ENCODE measurements around the gene SMAD9. TPM values are rescaled to one million over a fixed set of nuclear protein-coding genes. Genes with fewer than 3 reads are reported as not detected.

SMAD9 gene
- total RNA-seq, 1 experiment from 2014 or later: 1.2 TPM

DNA sequence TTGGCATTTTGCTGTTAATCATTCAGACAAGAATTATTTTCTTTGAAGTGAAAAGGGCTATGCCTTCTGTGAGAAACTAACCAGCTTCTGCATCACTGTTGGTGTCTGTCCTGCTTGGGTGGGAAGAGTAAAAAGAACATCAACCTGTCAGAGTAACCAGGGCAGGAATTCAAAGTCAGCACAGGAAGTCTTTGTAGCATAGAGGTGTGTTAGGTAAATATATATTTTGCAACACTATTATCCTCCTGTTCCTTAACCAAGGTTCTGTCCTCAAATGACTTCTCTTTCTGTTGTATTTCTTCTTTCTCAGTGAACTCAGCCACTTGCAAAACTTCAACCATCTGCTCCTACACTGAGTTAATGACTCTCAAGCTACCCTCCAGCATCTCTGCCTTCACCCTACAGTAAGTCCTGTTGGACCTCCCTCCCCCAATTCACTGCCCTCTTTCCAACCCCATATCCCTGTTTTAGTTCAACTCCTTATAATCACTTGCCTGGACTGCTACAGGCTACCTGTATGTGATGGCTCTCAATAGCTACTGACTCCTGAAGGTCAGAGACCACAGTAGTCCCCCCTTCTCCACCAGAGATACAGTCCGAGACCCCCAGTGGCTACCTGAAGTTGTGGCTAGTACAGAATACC lies 49.9 kb downstream of the SMAD9 start:
- POLR2A ChIA-PET: no interaction called here
- CTCF ChIA-PET: no interaction called here
- no peaks in the 10 kb centered on the region for H3K36me3 Mint-ChIP-seq (ENCODE audit: insufficient read depth, unreplicated experiment)
- Histone ChIP-seq H3K36me3 (ENCODE audit: control insufficient read depth, insufficient read depth, low read length) (no peaks in the 10 kb centered on the region), H3K27me3 (replicated peaks; ENCODE audit: control insufficient read depth, insufficient read depth, low read length) (no peaks in the 10 kb centered on the region), H3K4me1 (no peaks in the 10 kb centered on the region), H3K4me3 (ENCODE audit: low read depth, low read length) (no peak overlapping the region), H3K9me3 (no peaks in the 10 kb centered on the region)
- peaks cover 14% of the 10 kb centered on the region for H3K4me1 Mint-ChIP-seq (ENCODE audit: low read depth, unreplicated experiment)
- H3K4me3 Mint-ChIP-seq (ENCODE audit: unreplicated experiment): no peak overlapping the region
- no peaks in the 10 kb centered on the region for H3K27me3 Mint-ChIP-seq (ENCODE audit: insufficient read depth, unreplicated experiment)
- intact Hi-C loops (cut with micrococcal nuclease; ENCODE audit: unreplicated experiment): no loop called here
- DNase-seq: no peak
- H3K27ac Mint-ChIP-seq (ENCODE audit: unreplicated experiment): no peak overlapping the region
- BruUV-seq (replicated peaks): no TSS peak
- TF ChIP-seq, protein P1, sequence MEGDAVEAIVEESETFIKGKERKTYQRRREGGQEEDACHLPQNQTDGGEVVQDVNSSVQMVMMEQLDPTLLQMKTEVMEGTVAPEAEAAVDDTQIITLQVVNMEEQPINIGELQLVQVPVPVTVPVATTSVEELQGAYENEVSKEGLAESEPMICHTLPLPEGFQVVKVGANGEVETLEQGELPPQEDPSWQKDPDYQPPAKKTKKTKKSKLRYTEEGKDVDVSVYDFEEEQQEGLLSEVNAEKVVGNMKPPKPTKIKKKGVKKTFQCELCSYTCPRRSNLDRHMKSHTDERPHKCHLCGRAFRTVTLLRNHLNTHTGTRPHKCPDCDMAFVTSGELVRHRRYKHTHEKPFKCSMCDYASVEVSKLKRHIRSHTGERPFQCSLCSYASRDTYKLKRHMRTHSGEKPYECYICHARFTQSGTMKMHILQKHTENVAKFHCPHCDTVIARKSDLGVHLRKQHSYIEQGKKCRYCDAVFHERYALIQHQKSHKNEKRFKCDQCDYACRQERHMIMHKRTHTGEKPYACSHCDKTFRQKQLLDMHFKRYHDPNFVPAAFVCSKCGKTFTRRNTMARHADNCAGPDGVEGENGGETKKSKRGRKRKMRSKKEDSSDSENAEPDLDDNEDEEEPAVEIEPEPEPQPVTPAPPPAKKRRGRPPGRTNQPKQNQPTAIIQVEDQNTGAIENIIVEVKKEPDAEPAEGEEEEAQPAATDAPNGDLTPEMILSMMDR (IDR thresholded peaks at IDR 0.05; ENCODE audit: insufficient read depth in 1 of 2, low read depth in 1 of 2, low read length in 1 of 2, severe bottlenecking in 1 of 2, unreplicated experiment in 1 of 2): no peak
- no peaks in the 10 kb centered on the region for H3K9me3 Mint-ChIP-seq (ENCODE audit: unreplicated experiment)

DNA sequence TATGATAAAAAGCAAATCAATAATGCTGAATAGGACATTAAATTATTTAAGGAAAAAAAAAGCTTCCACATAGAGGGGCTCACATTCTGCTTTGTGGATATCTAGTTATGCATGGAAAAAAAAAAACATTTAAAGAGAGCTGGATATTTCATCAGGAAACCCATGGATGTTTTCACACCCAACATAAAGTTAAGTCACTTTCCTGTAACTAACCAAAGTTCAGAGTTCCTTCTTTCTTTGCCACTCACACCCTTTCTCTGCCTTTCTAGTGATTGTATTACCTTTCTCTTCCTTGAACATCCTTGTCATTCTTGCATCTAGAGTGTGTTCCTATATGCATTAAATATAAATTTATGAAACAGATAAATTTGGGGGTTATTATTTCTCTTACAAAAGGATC lies 53.8 kb downstream of the SMAD9 start:
- H3K4me1 ChIP-seq: peaks cover 8% of the 10 kb centered on the region
- TF ChIP-seq, protein P1 (IDR thresholded peaks at IDR 0.05; ENCODE audit: insufficient read depth in 1 of 2, low read depth in 1 of 2, low read length in 1 of 2, severe bottlenecking in 1 of 2, unreplicated experiment in 1 of 2): no peak
- no TSS peak for BruUV-seq (replicated peaks)
- H3K9me3 Mint-ChIP-seq (ENCODE audit: unreplicated experiment): no peaks in the 10 kb centered on the region
- no peak overlapping the region for H3K27ac Mint-ChIP-seq (ENCODE audit: unreplicated experiment)
- intact Hi-C loops (cut with micrococcal nuclease; ENCODE audit: unreplicated experiment): no loop called here
- ChIA-PET POLR2A (no interaction called here), CTCF (no interaction called here)
- no peaks in the 10 kb centered on the region for H3K36me3 ChIP-seq (ENCODE audit: control insufficient read depth, insufficient read depth, low read length)
- DNase-seq: no peak
- no peak overlapping the region for H3K4me3 Mint-ChIP-seq (ENCODE audit: unreplicated experiment)
- no peaks in the 10 kb centered on the region for H3K27me3 ChIP-seq (replicated peaks; ENCODE audit: control insufficient read depth, insufficient read depth, low read length)
- no peaks in the 10 kb centered on the region for H3K36me3 Mint-ChIP-seq (ENCODE audit: insufficient read depth, unreplicated experiment)
- no peak overlapping the region for H3K4me3 ChIP-seq (ENCODE audit: low read depth, low read length)
- H3K27me3 Mint-ChIP-seq (ENCODE audit: insufficient read depth, unreplicated experiment): no peaks in the 10 kb centered on the region
- no peaks in the 10 kb centered on the region for H3K9me3 ChIP-seq
- H3K4me1 Mint-ChIP-seq (ENCODE audit: low read depth, unreplicated experiment): peaks cover 14% of the 10 kb centered on the region

DNA sequence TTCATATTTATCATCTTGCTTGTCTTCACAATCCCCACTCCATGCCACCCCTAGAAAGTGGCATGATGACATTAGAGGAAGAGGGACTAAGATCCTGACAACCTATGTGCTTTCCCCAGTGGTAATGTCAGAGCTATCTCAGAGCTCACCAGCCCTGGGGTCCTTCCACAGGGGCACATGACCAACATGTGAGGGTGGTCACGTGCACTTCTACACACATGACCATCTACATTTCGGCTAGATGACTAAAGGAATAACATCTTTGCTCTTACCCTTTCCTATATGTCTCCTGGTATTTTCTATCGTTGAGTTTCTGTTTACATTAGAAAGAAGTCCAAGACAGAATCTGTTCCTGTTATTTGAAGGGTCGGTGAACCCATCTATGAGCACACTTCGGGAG lies 54.8 kb downstream of the SMAD9 start:
- Histone ChIP-seq H3K4me1 (peaks cover 8% of the 10 kb centered on the region), H3K27me3 (replicated peaks; ENCODE audit: control insufficient read depth, insufficient read depth, low read length) (no peaks in the 10 kb centered on the region), H3K9me3 (no peaks in the 10 kb centered on the region), H3K4me3 (ENCODE audit: low read depth, low read length) (no peak overlapping the region), H3K36me3 (ENCODE audit: control insufficient read depth, insufficient read depth, low read length) (no peaks in the 10 kb centered on the region)
- Mint-ChIP-seq H3K36me3 (ENCODE audit: insufficient read depth, unreplicated experiment) (no peaks in the 10 kb centered on the region), H3K27me3 (ENCODE audit: insufficient read depth, unreplicated experiment) (no peaks in the 10 kb centered on the region), H3K27ac (ENCODE audit: unreplicated experiment) (no peak overlapping the region), H3K9me3 (ENCODE audit: unreplicated experiment) (no peaks in the 10 kb centered on the region), H3K4me1 (ENCODE audit: low read depth, unreplicated experiment) (peaks cover 10% of the 10 kb centered on the region), H3K4me3 (ENCODE audit: unreplicated experiment) (no peak overlapping the region)
- BruUV-seq (replicated peaks): no TSS peak
- POLR2A ChIA-PET: no interaction called here
- CTCF ChIA-PET: no interaction called here
- TF ChIP-seq, protein P1 (IDR thresholded peaks at IDR 0.05; ENCODE audit: insufficient read depth in 1 of 2, low read depth in 1 of 2, low read length in 1 of 2, severe bottlenecking in 1 of 2, unreplicated experiment in 1 of 2): no peak
- intact Hi-C loops (cut with micrococcal nuclease; ENCODE audit: unreplicated experiment): no loop called here
- DNase-seq: no peak

Data from Caco-2 (cell line).